Testis (tissue), 3 donors: ENCODE measurements around the gene PWWP2A. TPM values are rescaled to one million over a fixed set of nuclear protein-coding genes. Genes with fewer than 3 reads are reported as not detected.

Experiments used
- DNase-seq: peaks from one replicate; pipeline ENCODE4 v3.0.0-alpha.2; 2019
- H3K27ac ChIP-seq, 2 donors: fragments of 200-600 bp; sonication (generic); one replicate each; pipeline ENCODE4 v1.5.1; 2019
- H3K27me3 ChIP-seq: fragments of 200-600 bp; sonication (generic); one replicate; pipeline ENCODE4 v1.5.1; 2019
- H3K36me3 ChIP-seq: fragments of 200-600 bp; sonication (generic); one replicate; pipeline ENCODE4 v1.5.1; 2017; ENCODE audit warnings: low read depth; ENCODE audit errors: missing control alignments
- H3K4me1 ChIP-seq: fragments of 200-600 bp; sonication (generic); one replicate; pipeline ENCODE4 v1.5.1; 2019
- H3K4me3 ChIP-seq, 2 donors: fragments of 200-600 bp; sonication (generic); one replicate each; pipeline ENCODE4 v1.5.1; 2017 to 2019
- H3K9me3 ChIP-seq: fragments of 200-600 bp; sonication (generic); one replicate; pipeline ENCODE4 v1.5.1; 2017
- POLR2A ChIP-seq: fragments of 450-650 bp; IDR thresholded peaks from one replicate; pipeline ENCODE4 v1.6.1; 2017; ENCODE audit warnings: antibody characterized with exemption, mild to moderate bottlenecking, moderate library complexity
- WGBS, 2 donors: methylation state at CpG; one replicate each; pipeline ENCODE4 v1.1.5; 2018; 5-methylcytosine and 5-hydroxymethylcytosine counted together
- intact Hi-C: fragments of 100-400 bp; cut with DNase I; formaldehyde crosslinking; loops from one replicate; pipeline ENCODE4 v1.15.1; 2023; ENCODE audit warnings: low total_unique reads
- polyA plus RNA-seq: library from polyadenylated mRNA; stranded (reverse); fragments of 350-450 nt; fragmentation: Illumina TruSeq; extraction: RNeasy Lipid Tissue Mini Kit (QIAGEN cat#74804); gene quantifications from one replicate; pipeline ENCODE4 v1.2.3, GENCODE V29; 2014; ENCODE audit warnings: low read depth, low replicate concordance; ENCODE audit not compliant: insufficient read depth
- total RNA-seq, 2 donors: library from RNA; depleted of rRNA; stranded (reverse); fragments of >200 nt; gene quantifications; one replicate each; pipeline ENCODE4 v1.2.3, GENCODE V29; 2016
- TF ChIP-seq, protein P1 (sequence below), 3 experiments: fragments of 450-650 bp in 2 of 3; fragments of 200-600 bp in 1 of 3; sonication (generic) in 1 of 3; IDR thresholded peaks; one replicate each; pipeline ENCODE4 v1.5.1; 2016 to 2019; ENCODE audit warnings: antibody characterized with exemption in 3 of 3, mild to moderate bottlenecking in 2 of 3, moderate library complexity in 1 of 3

Gene PWWP2A
- total and polyA plus RNA-seq, 3 donors from 2014 or later = 12.0 to 51.6 (median 48.9) TPM

DNA sequence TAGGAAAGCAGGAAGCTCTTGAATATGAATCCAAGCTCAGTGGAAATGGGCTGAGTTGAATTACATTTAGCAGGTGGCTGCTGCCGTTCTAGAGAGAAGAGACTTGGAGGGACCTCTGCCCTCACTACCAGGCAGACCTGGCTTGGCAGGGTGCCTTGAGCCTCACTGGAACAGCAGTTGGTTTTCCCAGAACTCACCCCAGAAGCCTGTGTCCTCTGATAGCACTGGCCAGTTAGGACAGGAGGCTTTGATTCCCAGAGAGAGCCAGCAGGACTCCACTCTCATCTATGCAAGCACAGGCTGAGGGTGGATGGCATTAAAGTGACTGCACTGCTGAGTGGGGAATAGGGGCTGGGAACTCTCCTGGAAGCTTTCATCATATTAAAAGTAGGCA is 54.8 kb downstream of the PWWP2A start:
- Histone ChIP-seq H3K36me3 (no peaks in the 10 kb centered on the region), H3K27ac (no peak overlapping the region), H3K4me1 (no peaks in the 10 kb centered on the region), H3K9me3 (no peaks in the 10 kb centered on the region), H3K27me3 (no peaks in the 10 kb centered on the region), H3K4me3 (no peak overlapping the region)
- intact Hi-C loops = no loop called here
- no peak for TF ChIP-seq POLR2A
- TF ChIP-seq, protein P1, sequence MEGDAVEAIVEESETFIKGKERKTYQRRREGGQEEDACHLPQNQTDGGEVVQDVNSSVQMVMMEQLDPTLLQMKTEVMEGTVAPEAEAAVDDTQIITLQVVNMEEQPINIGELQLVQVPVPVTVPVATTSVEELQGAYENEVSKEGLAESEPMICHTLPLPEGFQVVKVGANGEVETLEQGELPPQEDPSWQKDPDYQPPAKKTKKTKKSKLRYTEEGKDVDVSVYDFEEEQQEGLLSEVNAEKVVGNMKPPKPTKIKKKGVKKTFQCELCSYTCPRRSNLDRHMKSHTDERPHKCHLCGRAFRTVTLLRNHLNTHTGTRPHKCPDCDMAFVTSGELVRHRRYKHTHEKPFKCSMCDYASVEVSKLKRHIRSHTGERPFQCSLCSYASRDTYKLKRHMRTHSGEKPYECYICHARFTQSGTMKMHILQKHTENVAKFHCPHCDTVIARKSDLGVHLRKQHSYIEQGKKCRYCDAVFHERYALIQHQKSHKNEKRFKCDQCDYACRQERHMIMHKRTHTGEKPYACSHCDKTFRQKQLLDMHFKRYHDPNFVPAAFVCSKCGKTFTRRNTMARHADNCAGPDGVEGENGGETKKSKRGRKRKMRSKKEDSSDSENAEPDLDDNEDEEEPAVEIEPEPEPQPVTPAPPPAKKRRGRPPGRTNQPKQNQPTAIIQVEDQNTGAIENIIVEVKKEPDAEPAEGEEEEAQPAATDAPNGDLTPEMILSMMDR (IDR thresholded peaks at IDR 0.05) = no peak
- WGBS, 2 donors = 67 to 69% methylated on average over 1 of the region's 1 CpG
- no peak for DNase-seq

- TF ChIP-seq POLR2A = no peak
- H3K27me3 ChIP-seq = no peaks in the 10 kb centered on the region
- H3K9me3 ChIP-seq = no peaks in the 10 kb centered on the region
- H3K27ac ChIP-seq = no peak overlapping the region
- no peak overlapping the region for H3K4me3 ChIP-seq
- H3K36me3 ChIP-seq = no peaks in the 10 kb centered on the region
- H3K4me1 ChIP-seq = no peaks in the 10 kb centered on the region
- no peak for DNase-seq
- intact Hi-C loops = no loop called here
- WGBS, 2 donors = 73 to 84% methylated on average over 3 of the region's 3 CpGs
Observed at GRCh38 chr5:160061770-160062169, 57.5 kb downstream of the PWWP2A start.

GRCh38 chr5:160060001-160060400 is 59.2 kb downstream of the PWWP2A start:
- DNase-seq = no peak
- Histone ChIP-seq H3K27ac (no peak overlapping the region), H3K36me3 (no peaks in the 10 kb centered on the region), H3K4me1 (no peaks in the 10 kb centered on the region), H3K4me3 (no peak overlapping the region), H3K27me3 (no peaks in the 10 kb centered on the region), H3K9me3 (no peaks in the 10 kb centered on the region)
- intact Hi-C loops = no loop called here
- no peak for TF ChIP-seq POLR2A
- TF ChIP-seq, protein P1 (IDR thresholded peaks at IDR 0.05) = no peak
- 70 to 78% methylated on average over 4 of the region's 4 CpGs for WGBS, 2 donors

DNA sequence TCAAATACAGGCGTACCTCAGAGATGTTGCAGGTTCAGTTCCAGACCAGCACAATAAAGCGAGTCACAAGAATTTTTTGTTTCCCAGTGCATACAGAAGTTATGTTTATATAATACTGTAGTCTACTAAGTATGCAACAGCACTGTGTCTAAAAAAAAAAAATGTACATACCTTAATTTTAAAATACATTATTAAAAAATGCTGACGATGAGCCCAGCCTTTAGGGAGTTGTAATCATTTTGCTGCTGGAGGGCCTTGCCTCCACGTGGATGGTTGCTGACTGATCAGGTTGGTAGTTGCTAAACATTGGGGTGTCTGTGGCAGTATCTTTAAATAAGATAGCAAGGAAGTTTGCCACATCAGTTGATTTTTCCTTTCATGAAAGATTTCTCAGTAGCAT is 62.0 kb downstream of the PWWP2A start:
- DNase-seq = no peak
- Histone ChIP-seq H3K4me1 (no peaks in the 10 kb centered on the region), H3K9me3 (no peaks in the 10 kb centered on the region), H3K27me3 (no peaks in the 10 kb centered on the region), H3K27ac (no peak overlapping the region), H3K4me3 (no peak overlapping the region), H3K36me3 (no peaks in the 10 kb centered on the region)
- intact Hi-C loops = no loop called here
- 88 to 93% methylated on average over 4 of the region's 4 CpGs for WGBS, 2 donors
- TF ChIP-seq POLR2A = no peak
- TF ChIP-seq, protein P1 (IDR thresholded peaks at IDR 0.05) = no peak

- H3K36me3 ChIP-seq = no peaks in the 10 kb centered on the region
- H3K4me1 ChIP-seq = no peaks in the 10 kb centered on the region
- H3K4me3 ChIP-seq = no peak overlapping the region
- H3K27me3 ChIP-seq = no peaks in the 10 kb centered on the region
- TF ChIP-seq, protein P1 (IDR thresholded peaks at IDR 0.05) = no peak
- TF ChIP-seq POLR2A = no peak
- H3K9me3 ChIP-seq = no peaks in the 10 kb centered on the region
- WGBS, 2 donors = 94 to 95% methylated on average over 2 of the region's 2 CpGs
- H3K27ac ChIP-seq = no peak overlapping the region
- intact Hi-C loops = no loop called here
- no peak for DNase-seq
Observed at GRCh38 chr5:160054831-160055230, 64.4 kb downstream of the PWWP2A start.
